A549 (cell line): ENCODE measurements around the gene RNGTT. TPM values are rescaled to one million over a fixed set of nuclear protein-coding genes. Genes with fewer than 3 reads are reported as not detected.
"Not testable (repeated sequence)": the region's sequence is repeated elsewhere in the genome, so short reads cannot be mapped to it uniquely, and the experiment has no call there.

Experiments used
- ATAC-seq, 2 experiments: fragments of 200-7000 bp in 1 of 2; fragments of >200 bp in 1 of 2; cut with Nextera tagmentation in 1 of 2; cut with Tn5 transposase in 1 of 2; 3 replicates each; pipeline versions ENCODE4 v1.8.0 to v1.9.1; 2018 to 2020; ENCODE audit warnings: mild to moderate bottlenecking in 1 of 2, moderate library complexity in 1 of 2
- CTCF ChIA-PET: fragments of 300-600 bp; sonication (Branson Sonifier 250); formaldehyde crosslinking; extraction: SDS; loops from one replicate; lab custom pipeline; 2021; ENCODE audit warnings: antibody characterized with exemption, inconsistent platforms; lab: Yijun Ruan, JAX
- POLR2A ChIA-PET: fragments of 350-600 bp; formaldehyde crosslinking; extraction: SDS; loops from one replicate; lab custom pipeline; 2021; ENCODE audit warnings: antibody characterized with exemption, inconsistent platforms; lab: Yijun Ruan, JAX
- DNase-seq, 2 experiments: peaks; one replicate each; pipeline versions ENCODE4 v3.0.0 to v3.0.0-alpha.2; 2011 to 2016; ENCODE audit warnings: low read depth in 1 of 2, low spot score in 1 of 2
- FAIRE-seq: peaks from 2 replicates; lab custom pipeline; 2011; peaks lifted over from hg19 to GRCh38; lab: Jason Lieb, UNC
- H3K27ac ChIP-seq, 2 experiments: fragments of >200 bp; sonication (Bioruptor Twin); formaldehyde crosslinking; 3 replicates each; pipeline ENCODE4 v1.5.1; 2016 to 2017
- H3K4me1 ChIP-seq: fragments of >200 bp; sonication (Bioruptor Twin); formaldehyde crosslinking; 3 replicates; pipeline ENCODE4 v1.6.1; 2016
- H3K4me2 ChIP-seq: fragments of >200 bp; sonication (Bioruptor Twin); formaldehyde crosslinking; 3 replicates; pipeline ENCODE4 v1.6.1; 2016
- H3K4me3 ChIP-seq: fragments of >200 bp; sonication (Bioruptor Twin); formaldehyde crosslinking; 3 replicates; pipeline ENCODE4 v1.5.1; 2016
- H3K9me3 ChIP-seq: fragments of >200 bp; sonication (Bioruptor Twin); formaldehyde crosslinking; 3 replicates; pipeline ENCODE4 v1.6.1; 2016
- CEBPB ChIP-seq, 2 experiments: fragments of >200 bp in 1 of 2; sonication (Bioruptor Twin) in 1 of 2; formaldehyde crosslinking in 1 of 2; IDR thresholded peaks; 2 replicates each; pipeline ENCODE4 v1.6.1; 2012 to 2016
- CHD2 ChIP-seq: fragments of 150-350 bp; IDR thresholded peaks from 2 replicates; pipeline ENCODE4 v1.6.1; 2014; ENCODE audit warnings: low read length; ENCODE audit not compliant: partially characterized antibody
- CHD4 ChIP-seq: fragments of 200-600 bp; sonication (generic); IDR thresholded peaks from 2 replicates; pipeline ENCODE4 v1.6.1; 2016; ENCODE audit warnings: antibody characterized with exemption, mild to moderate bottlenecking, borderline replicate concordance
- FOXS1 ChIP-seq: fragments of 250-450 bp; sonication (Bioruptor Pico); IDR thresholded peaks from 2 replicates; pipeline ENCODE4 v1.5.0; 2020; ENCODE audit warnings: mild to moderate bottlenecking, moderate library complexity
- HDAC2 ChIP-seq: fragments of 200-600 bp; sonication (generic); IDR thresholded peaks from 2 replicates; pipeline ENCODE4 v1.6.1; 2016
- HOXA7 ChIP-seq: fragments of 250-450 bp; sonication (Bioruptor Pico); IDR thresholded peaks from 2 replicates; pipeline ENCODE4 v1.5.0; 2020; ENCODE audit warnings: mild to moderate bottlenecking, moderate library complexity
- KDM1A ChIP-seq: fragments of 200-600 bp; sonication (generic); IDR thresholded peaks from 2 replicates; pipeline ENCODE4 v1.6.1; 2016; ENCODE audit warnings: low read depth, mild to moderate bottlenecking
- KDM5A ChIP-seq: fragments of 200-600 bp; sonication (generic); IDR thresholded peaks from 2 replicates; pipeline ENCODE4 v1.6.1; 2016; ENCODE audit warnings: antibody characterized with exemption, mild to moderate bottlenecking
- MAFK ChIP-seq: fragments of 450-650 bp; IDR thresholded peaks from 2 replicates; pipeline ENCODE4 v1.6.1; 2014; ENCODE audit not compliant: partially characterized antibody
- MAZ ChIP-seq: fragments of 150-350 bp; IDR thresholded peaks from 2 replicates; pipeline ENCODE4 v1.6.1; 2014; ENCODE audit warnings: antibody characterized with exemption, low read depth, low read length, borderline replicate concordance
- NFE2L2 ChIP-seq: fragments of 150-350 bp; conservative IDR thresholded peaks from 2 replicates; pipeline ENCODE4 v1.6.1; 2014; ENCODE audit warnings: low read length
- NPAS2 ChIP-seq: fragments of 250-450 bp; sonication (Bioruptor Pico); IDR thresholded peaks from 2 replicates; pipeline ENCODE4 v1.8.0; 2022; ENCODE audit warnings: mild to moderate bottlenecking, moderate library complexity, borderline replicate concordance
- PHF8 ChIP-seq: fragments of 200-600 bp; sonication (generic); IDR thresholded peaks from 2 replicates; pipeline ENCODE4 v1.6.1; 2016; ENCODE audit warnings: low read depth, mild to moderate bottlenecking, antibody characterized with exemption, moderate library complexity, borderline replicate concordance
- RAD21 ChIP-seq, 2 experiments: fragments of >200 bp in 1 of 2; sonication (Bioruptor Twin) in 1 of 2; formaldehyde crosslinking in 1 of 2; IDR thresholded peaks in 1 of 2; conservative IDR thresholded peaks in 1 of 2; 2 replicates in 1 of 2; 3 replicates in 1 of 2; pipeline ENCODE4 v1.6.1; 2012 to 2018; ENCODE audit warnings: inconsistent platforms in 1 of 2
- SMC3 ChIP-seq: fragments of >200 bp; sonication (Bioruptor Twin); formaldehyde crosslinking; IDR thresholded peaks from 3 replicates; pipeline ENCODE4 v1.6.1; 2018; ENCODE audit warnings: inconsistent platforms
- TP53 ChIP-seq: fragments of 250-450 bp; sonication (Bioruptor Pico); IDR thresholded peaks from 2 replicates; pipeline ENCODE4 v1.5.0; 2021; ENCODE audit warnings: mild to moderate bottlenecking, moderate library complexity
- WGBS: methylation state at CpG from one replicate; pipeline ENCODE4 v1.1.6; 2017; ENCODE audit errors: missing lambda C conversion rate; 5-methylcytosine and 5-hydroxymethylcytosine counted together
- polyA plus RNA-seq, 4 experiments: library from polyadenylated mRNA; depleted of rRNA in 3 of 4; stranded (reverse); fragments of >200 nt; fragmentation: RNase III in 1 of 4; extraction: RNeasy Plus Mini Kit Qiagen cat#74134 plus additional on column Dnase treatment in 1 of 4; gene quantifications; 2 replicates in 3 of 4; 3 replicates in 1 of 4; pipeline ENCODE4 v1.2.3, GENCODE V29; 2011 to 2017
- TF ChIP-seq, protein P1 (sequence below): fragments of 150-350 bp; IDR thresholded peaks from 2 replicates; pipeline ENCODE4 v1.6.1; 2014; ENCODE audit warnings: low read depth, mild to moderate bottlenecking, low read length
- TF ChIP-seq, protein P2 (sequence below): IDR thresholded peaks from 2 replicates; pipeline ENCODE4 v1.6.1; 2012

The RNGTT gene
- polyA plus RNA-seq, 2 of the 4 experiments (the other 2 are of a cell fraction), result 11.6 to 15.0 TPM

DNA sequence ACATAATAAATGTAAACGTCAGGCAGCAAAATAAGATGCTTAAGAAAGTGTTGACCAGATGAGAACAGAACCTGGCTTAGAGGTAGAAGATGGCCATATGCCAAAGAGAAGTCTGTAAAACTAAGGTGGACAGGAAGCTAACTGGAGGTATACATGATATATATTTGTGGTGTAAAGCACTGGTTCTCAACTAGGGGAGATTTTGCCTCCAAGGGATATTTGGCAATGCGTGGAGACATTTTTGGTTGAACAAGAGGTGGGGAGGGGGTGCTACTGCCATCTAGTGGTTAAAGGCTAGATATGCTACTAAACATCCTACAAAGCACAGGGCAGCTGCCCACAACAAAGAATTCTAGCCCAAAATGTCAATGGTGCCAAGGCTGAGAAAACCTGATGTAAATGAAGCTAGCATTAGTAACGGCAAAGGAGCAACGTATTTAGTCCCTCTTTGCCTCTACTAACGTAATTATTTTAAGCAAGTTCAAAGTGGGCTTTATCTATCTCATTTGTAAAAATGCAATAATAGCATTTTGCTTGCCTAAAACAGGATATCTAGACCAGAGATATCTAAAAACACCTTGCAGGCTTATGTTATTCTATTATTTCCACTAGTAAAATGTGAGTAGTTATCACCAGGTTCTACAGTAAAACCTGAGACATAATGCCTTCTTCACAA, 182.6 kb downstream of the RNGTT start (continued):
- peak; percentile 69 to 70 for TF ChIP-seq RAD21 (conservative IDR thresholded peaks at IDR 0.05 in 1 of 2, IDR thresholded peaks at IDR 0.05 in 1 of 2)
- TF ChIP-seq, protein P1, sequence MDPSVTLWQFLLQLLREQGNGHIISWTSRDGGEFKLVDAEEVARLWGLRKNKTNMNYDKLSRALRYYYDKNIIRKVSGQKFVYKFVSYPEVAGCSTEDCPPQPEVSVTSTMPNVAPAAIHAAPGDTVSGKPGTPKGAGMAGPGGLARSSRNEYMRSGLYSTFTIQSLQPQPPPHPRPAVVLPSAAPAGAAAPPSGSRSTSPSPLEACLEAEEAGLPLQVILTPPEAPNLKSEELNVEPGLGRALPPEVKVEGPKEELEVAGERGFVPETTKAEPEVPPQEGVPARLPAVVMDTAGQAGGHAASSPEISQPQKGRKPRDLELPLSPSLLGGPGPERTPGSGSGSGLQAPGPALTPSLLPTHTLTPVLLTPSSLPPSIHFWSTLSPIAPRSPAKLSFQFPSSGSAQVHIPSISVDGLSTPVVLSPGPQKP, result no peak
- no peak for TF ChIP-seq HDAC2
- TF ChIP-seq KDM1A, result no peak
- TF ChIP-seq NPAS2 (CRISPR knock-in tag), result no peak
- TF ChIP-seq CHD4, result no peak
- TF ChIP-seq KDM5A, result no peak
- TF ChIP-seq HOXA7, result no peak
- peak in 1 of 2 experiments; percentile 20; a peak in 1 of 4 replicates for TF ChIP-seq CEBPB (IDR thresholded peaks at IDR 0.05)

DNA sequence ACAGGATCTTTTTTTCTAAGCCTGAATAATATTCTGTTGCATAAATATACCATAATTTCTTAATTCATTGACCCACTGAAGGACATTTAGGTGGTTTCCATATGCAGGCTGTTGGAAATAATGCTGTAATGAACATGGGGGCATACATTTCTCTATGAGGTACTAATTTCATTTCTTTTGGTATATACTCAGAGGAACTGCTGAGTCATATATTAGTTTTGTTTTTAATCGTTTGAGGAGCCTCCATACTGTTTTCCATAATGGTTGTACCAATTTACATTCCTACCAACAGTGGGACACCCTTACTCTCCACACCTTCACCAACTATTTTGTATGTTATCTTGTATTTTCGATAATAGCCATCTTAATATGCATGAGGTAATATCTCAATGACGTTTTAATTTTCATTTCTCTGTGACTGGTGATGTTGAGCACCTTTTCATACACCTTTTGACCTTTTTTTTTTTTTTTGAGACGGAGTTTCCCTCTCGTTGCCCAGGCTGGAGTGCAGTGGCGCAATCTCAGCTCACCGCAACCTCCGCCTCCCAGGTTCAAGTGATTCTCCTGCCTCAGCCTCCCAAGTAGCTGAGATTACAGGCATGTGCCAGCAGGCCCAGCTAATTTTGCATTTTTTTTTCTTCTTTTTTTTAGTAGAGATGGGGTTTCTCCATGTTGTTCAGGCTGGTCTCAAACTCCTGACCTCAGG, 187.4 kb downstream of the RNGTT start:
- POLR2A ChIA-PET, result no interaction called here
- H3K4me2 ChIP-seq, result no peak overlapping the region
- TF ChIP-seq MAFK (peak; percentile 46), HOXA7 (no peak)
- H3K27ac ChIP-seq, result no peak overlapping the region
- ATAC-seq (no peak), DNase-seq (no peak), FAIRE-seq (no peak)
- H3K9me3 ChIP-seq, result no peaks in the 10 kb centered on the region
- no peaks in the 10 kb centered on the region for H3K4me1 ChIP-seq
- CTCF ChIA-PET, result interaction anchor here (1.5 kb wide), 1 partner anchor 9 kb away, joined by 4 read pairs; no protein-coding TSS in a partner anchor
- 86% methylated on average over 8 of the region's 8 CpGs for WGBS
- no peak overlapping the region for H3K4me3 ChIP-seq

DNA sequence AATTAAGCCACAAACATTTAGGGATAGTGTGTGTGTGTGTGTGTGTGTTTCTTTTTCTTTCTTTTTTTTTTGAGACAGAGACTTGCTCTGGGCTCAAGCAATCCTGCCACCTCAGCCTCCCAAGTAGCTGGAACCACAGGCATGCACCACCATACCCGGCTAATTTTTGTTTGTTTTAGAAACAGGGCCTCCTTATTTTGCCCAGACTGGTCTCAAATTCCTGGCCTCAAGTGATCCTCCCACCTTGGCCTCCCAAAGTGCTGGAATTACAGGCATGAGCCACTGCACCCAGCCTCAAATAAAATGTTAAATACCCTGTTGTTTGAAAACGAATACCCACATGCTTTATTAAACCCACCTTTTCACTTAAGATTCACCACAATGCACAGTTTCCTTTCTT, 195.3 kb downstream of the RNGTT start:
- H3K4me1 ChIP-seq, POLR2A ChIA-PET, H3K4me3 ChIP-seq, DNase-seq, FAIRE-seq, H3K9me3 ChIP-seq, H3K4me2 ChIP-seq, ATAC-seq, H3K27ac ChIP-seq: not testable (repeated sequence)
- WGBS, result 94% methylated on average over 2 of the region's 2 CpGs
- CTCF ChIA-PET, result interaction anchor here (0.7 kb wide), 1 partner anchor 10 kb away, joined by 5 read pairs; no protein-coding TSS in a partner anchor

DNA sequence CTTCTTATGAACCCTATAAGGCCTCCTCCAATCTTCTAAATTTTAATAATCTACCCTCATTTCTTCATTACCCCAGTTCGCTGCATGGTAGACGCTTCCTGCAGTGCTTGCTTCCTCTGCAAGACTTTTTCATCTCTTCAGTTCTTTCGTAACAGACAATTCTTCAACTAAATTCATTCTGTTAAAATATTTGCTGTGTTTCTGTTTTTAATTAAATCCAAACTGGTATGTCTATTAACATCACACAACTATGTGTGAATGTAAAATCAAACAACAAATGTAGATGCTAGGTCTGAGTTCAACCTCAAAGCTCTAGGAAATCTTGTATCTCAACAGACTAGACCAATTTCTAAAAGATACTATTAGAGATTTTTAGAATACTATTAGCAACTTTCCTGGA, 199.3 kb downstream of the RNGTT start:
- Histone ChIP-seq H3K4me3 (no peak overlapping the region), H3K27ac (no peak overlapping the region), H3K4me1 (0 out of 3 replicates have a peak, but pooled peaks cover 4% of the 10 kb centered on the region), H3K9me3 (no peaks in the 10 kb centered on the region), H3K4me2 (no peak overlapping the region)
- FAIRE-seq (no peak), DNase-seq (no peak), ATAC-seq (no peak)
- POLR2A ChIA-PET, result no interaction called here
- TF ChIP-seq FOXS1 (CRISPR knock-in tag), result no peak
- no peak for TF ChIP-seq CHD2
- TF ChIP-seq MAZ, result no peak
- TF ChIP-seq SMC3, result no peak
- no peak for TF ChIP-seq TP53 (CRISPR knock-in tag)
- no peak for TF ChIP-seq NFE2L2
- no peak for TF ChIP-seq CHD4
- TF ChIP-seq, protein P2, sequence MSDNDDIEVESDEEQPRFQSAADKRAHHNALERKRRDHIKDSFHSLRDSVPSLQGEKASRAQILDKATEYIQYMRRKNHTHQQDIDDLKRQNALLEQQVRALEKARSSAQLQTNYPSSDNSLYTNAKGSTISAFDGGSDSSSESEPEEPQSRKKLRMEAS, result no peak
- no peak for TF ChIP-seq PHF8
- CTCF ChIA-PET, result no interaction called here
- WGBS, result 100% methylated on average over 3 of the region's 3 CpGs
